Uterus (tissue), 4 donors: ENCODE measurements around the gene BMERB1. TPM values are rescaled to one million over a fixed set of nuclear protein-coding genes. Genes with fewer than 3 reads are reported as not detected.
"Not testable (repeated sequence)": the region's sequence is repeated elsewhere in the genome, so short reads cannot be mapped to it uniquely, and the experiment has no call there.

Experiments used
- DNase-seq, 2 donors: peaks; one replicate each; pipeline ENCODE4 v3.0.0-alpha.2; 2019 to 2020
- H3K27ac ChIP-seq, 2 donors: fragments of 200-600 bp; sonication (generic); 1 replicate in 1 of 2; 2 replicates in 1 of 2; pipeline ENCODE4 v1.5.1; 2016 to 2018
- H3K27me3 ChIP-seq, 2 donors: fragments of 200-600 bp; sonication (generic); one replicate each; pipeline ENCODE4 v1.5.1; 2018 to 2019; ENCODE audit warnings: control low read depth in 1 of 2
- H3K36me3 ChIP-seq, 2 donors: fragments of 200-600 bp; sonication (generic); one replicate each; pipeline ENCODE4 v1.5.1; 2019; ENCODE audit warnings: control low read depth in 1 of 2
- H3K4me1 ChIP-seq, 2 donors: fragments of 200-600 bp; sonication (generic); one replicate each; pipeline ENCODE4 v1.5.1; 2018 to 2019; ENCODE audit warnings: control low read depth in 1 of 2
- H3K4me3 ChIP-seq, 2 donors: fragments of 200-600 bp; sonication (generic); 1 replicate in 1 of 2; 2 replicates in 1 of 2; pipeline ENCODE4 v1.5.1; 2018 to 2019; ENCODE audit warnings: mild to moderate bottlenecking in 1 of 2
- H3K9me3 ChIP-seq, 2 donors: fragments of 200-600 bp; sonication (generic); one replicate each; pipeline ENCODE4 v1.5.1; 2019; ENCODE audit warnings: control low read depth in 1 of 2
- POLR2A ChIP-seq, 2 donors: fragments of 450-650 bp; IDR thresholded peaks; one replicate each; pipeline ENCODE4 v1.6.1; 2016; ENCODE audit warnings: antibody characterized with exemption in 2 of 2, mild to moderate bottlenecking in 1 of 2, moderate library complexity in 1 of 2
- intact Hi-C: fragments of 100-400 bp; cut with DNase I; formaldehyde crosslinking; loops from one replicate; pipeline ENCODE4 v1.15.1; 2023; ENCODE audit warnings: low total_unique reads
- total RNA-seq, 4 donors: library from RNA; depleted of rRNA in 3 of 4; stranded (reverse); fragments of >200 nt in 3 of 4; gene quantifications; one replicate each; pipeline versions ENCODE4 v1.1.0 to v1.2.4, GENCODE V29; 2014 to 2023
- TF ChIP-seq, protein P1 (sequence below), 4 experiments: fragments of 200-600 bp in 2 of 4; fragments of 450-650 bp in 2 of 4; sonication (generic) in 2 of 4; IDR thresholded peaks; one replicate each; pipeline ENCODE4 v1.5.1; 2016 to 2019; ENCODE audit warnings: antibody characterized with exemption in 4 of 4, mild to moderate bottlenecking in 2 of 4, moderate library complexity in 1 of 4
- donor health status: DM: yes; HTN: yes; CAD: no.

The BMERB1 gene
- total RNA-seq, 4 donors from 2014 or later, result 12.8 to 98.9 (median 39.2) TPM

DNA sequence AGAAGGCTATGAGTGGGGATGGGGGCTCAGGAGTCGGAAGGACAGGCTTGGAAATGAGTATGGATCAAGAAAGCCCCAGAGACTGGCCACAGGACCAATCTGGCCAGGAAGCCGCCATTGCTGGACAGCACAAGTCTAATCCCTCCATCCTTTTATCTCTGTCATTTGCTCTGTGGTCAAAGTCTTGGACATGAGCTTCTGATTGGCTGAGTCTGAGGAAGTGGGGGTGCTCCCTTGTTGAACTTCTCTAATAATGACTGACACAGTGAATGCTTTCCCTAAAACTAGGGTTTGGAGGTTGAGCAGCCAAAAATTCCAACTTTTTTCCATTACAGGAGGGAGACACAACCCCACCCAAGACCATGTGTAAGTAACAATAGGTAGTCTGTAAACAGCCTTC, 111.2 kb downstream of the BMERB1 start:
- TF ChIP-seq POLR2A (IDR thresholded peaks at IDR 0.05), result no peak
- TF ChIP-seq, protein P1, sequence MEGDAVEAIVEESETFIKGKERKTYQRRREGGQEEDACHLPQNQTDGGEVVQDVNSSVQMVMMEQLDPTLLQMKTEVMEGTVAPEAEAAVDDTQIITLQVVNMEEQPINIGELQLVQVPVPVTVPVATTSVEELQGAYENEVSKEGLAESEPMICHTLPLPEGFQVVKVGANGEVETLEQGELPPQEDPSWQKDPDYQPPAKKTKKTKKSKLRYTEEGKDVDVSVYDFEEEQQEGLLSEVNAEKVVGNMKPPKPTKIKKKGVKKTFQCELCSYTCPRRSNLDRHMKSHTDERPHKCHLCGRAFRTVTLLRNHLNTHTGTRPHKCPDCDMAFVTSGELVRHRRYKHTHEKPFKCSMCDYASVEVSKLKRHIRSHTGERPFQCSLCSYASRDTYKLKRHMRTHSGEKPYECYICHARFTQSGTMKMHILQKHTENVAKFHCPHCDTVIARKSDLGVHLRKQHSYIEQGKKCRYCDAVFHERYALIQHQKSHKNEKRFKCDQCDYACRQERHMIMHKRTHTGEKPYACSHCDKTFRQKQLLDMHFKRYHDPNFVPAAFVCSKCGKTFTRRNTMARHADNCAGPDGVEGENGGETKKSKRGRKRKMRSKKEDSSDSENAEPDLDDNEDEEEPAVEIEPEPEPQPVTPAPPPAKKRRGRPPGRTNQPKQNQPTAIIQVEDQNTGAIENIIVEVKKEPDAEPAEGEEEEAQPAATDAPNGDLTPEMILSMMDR (IDR thresholded peaks at IDR 0.05), result no peak
- DNase-seq, result no peak
- H3K4me3 ChIP-seq, result no peak overlapping the region
- no peaks in the 10 kb centered on the region for H3K4me1 ChIP-seq
- no peaks in the 10 kb centered on the region for H3K36me3 ChIP-seq
- H3K27ac ChIP-seq, result no peak overlapping the region
- intact Hi-C loops, result no loop called here
- no peaks in the 10 kb centered on the region for H3K9me3 ChIP-seq
- H3K27me3 ChIP-seq, result no peaks in the 10 kb centered on the region

DNA sequence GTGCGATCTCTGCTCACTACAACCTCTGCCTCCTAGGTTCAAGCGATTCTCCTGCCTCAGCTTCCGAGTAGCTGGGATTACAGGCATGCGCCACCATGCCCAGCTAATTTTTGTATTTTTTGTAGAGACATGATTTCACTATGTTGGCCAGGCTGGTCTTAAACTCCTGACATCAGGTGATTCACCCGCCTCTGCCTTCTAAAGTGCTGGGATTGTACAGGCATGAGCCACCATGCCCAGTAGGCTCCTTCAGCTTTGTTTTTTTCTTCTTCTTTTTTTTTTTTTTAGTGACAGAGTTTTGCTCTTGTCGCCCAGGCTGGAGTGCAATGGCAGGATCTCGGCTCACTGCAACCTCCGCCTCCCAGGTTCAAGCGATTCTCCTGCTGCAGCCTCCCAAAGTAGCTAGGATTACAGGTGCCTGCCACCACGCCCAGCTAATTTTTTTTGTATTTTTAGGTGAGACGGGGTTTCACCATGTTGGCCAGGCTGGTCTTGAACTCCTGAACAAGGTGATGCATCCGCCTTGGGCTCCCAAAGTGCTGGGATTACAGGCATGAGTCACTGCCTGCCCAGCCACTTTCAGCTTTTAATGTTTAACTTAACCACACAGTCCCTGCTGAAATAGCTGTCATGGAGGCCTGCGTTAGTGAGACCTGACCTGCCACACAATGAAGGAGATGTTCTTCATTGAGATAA, 112.8 kb downstream of the BMERB1 start:
- intact Hi-C loops, result not testable (repeated sequence)

DNA sequence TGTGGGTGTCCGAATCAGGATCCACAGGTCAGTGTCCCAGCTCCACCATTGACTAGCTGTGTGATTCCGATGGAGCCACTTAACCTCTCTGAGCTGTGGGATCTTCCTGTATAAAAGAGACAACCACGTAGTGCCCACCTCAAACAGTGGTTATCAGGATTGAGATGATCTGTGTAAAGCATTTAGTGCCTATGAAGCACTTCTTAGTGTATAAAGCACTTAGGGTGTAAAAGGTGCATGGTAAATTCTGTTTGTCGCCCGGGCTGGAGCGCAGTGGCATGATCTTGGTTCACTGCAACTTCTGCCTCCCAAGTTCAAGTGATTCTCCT, 113.3 kb downstream of the BMERB1 start:
- Histone ChIP-seq H3K27ac (no peak overlapping the region), H3K27me3 (no peaks in the 10 kb centered on the region), H3K36me3 (no peaks in the 10 kb centered on the region), H3K4me1 (no peaks in the 10 kb centered on the region), H3K9me3 (no peaks in the 10 kb centered on the region), H3K4me3 (no peak overlapping the region)
- DNase-seq, result no peak
- no peak for TF ChIP-seq POLR2A (IDR thresholded peaks at IDR 0.05)
- TF ChIP-seq, protein P1 (IDR thresholded peaks at IDR 0.05), result no peak
- intact Hi-C loops, result no loop called here

More for the DNA sequence above, 112.8 kb downstream of the BMERB1 start:
- H3K27me3 ChIP-seq, H3K9me3 ChIP-seq, H3K4me3 ChIP-seq, DNase-seq, H3K4me1 ChIP-seq, H3K27ac ChIP-seq, H3K36me3 ChIP-seq: not testable (repeated sequence)

DNA sequence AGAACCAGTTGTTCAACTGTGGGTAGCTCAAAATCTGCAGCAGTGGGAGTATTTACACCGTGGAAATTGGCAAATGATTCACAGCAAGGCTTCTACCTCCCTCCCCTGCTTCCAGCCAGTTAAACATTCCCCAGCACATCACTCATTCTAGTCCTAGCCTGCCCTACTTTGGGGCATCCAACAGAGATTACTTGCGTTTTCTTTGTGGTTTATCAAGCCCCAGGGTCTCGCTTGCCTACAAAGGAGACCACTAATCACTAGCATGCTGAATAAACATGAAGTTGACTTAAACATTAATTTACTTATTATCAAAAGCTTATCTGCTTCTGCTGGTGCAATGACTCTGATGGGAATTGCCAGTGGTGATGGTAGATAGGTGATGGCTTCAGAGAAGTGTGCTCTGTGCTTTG, 114.1 kb downstream of the BMERB1 start:
- TF ChIP-seq, protein P1 (IDR thresholded peaks at IDR 0.05), result no peak
- TF ChIP-seq POLR2A (IDR thresholded peaks at IDR 0.05), result no peak
- Histone ChIP-seq H3K9me3 (no peaks in the 10 kb centered on the region), H3K27me3 (no peaks in the 10 kb centered on the region), H3K4me3 (no peak overlapping the region), H3K27ac (no peak overlapping the region), H3K4me1 (no peaks in the 10 kb centered on the region), H3K36me3 (no peaks in the 10 kb centered on the region)
- intact Hi-C loops, result no loop called here
- DNase-seq, result no peak

DNA sequence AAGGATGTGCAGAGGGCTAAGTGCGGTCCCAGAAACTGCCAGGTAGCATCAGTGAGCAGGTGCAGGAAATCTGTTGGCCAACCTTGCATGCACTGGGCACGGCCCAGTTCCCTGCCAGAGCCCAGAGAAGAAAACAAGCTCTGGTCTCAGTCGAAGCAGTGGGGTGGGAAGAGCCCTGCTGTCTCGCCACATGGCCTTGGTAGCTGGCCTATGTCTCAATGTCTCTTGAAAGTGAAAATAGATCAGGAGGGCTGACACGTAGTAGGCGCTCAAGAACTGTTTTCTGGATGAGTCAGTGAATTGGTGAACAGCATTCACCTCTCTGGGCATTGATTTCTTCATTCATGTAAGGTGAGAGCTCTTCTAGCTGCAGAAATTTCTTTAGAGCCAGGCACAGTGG, 118.1 kb downstream of the BMERB1 start:
- Histone ChIP-seq H3K36me3 (no peaks in the 10 kb centered on the region), H3K27me3 (no peaks in the 10 kb centered on the region), H3K9me3 (no peaks in the 10 kb centered on the region), H3K4me3 (no peak overlapping the region), H3K4me1 (no peaks in the 10 kb centered on the region), H3K27ac (no peak overlapping the region)
- intact Hi-C loops, result no loop called here
- TF ChIP-seq, protein P1 (IDR thresholded peaks at IDR 0.05), result no peak
- no peak for TF ChIP-seq POLR2A (IDR thresholded peaks at IDR 0.05)
- DNase-seq, result no peak
